T-helper 2 cell treated with Interferon-gamma antibody and Interleukin-4, amounts not matched to agents 100 ng/mL and 5 ng/mL, for 36 hours (primary cell): ENCODE data around the gene GRIK4. TPM values are rescaled to one million over a fixed set of nuclear protein-coding genes. Genes with fewer than 3 reads are reported as not detected.

Experiments
- intact Hi-C: fragments of 100-400 bp; cut with micrococcal nuclease; formaldehyde crosslinking; loops from one replicate; pipeline ENCODE4 v1.15.1; 2023
- total RNA-seq: library from RNA; stranded (reverse); gene quantifications from 2 replicates; pipeline ENCODE4 v1.2.3, GENCODE V29; 2022

The GRIK4 gene
- total RNA-seq, 1 donor from 2014 or later: not detected

DNA sequence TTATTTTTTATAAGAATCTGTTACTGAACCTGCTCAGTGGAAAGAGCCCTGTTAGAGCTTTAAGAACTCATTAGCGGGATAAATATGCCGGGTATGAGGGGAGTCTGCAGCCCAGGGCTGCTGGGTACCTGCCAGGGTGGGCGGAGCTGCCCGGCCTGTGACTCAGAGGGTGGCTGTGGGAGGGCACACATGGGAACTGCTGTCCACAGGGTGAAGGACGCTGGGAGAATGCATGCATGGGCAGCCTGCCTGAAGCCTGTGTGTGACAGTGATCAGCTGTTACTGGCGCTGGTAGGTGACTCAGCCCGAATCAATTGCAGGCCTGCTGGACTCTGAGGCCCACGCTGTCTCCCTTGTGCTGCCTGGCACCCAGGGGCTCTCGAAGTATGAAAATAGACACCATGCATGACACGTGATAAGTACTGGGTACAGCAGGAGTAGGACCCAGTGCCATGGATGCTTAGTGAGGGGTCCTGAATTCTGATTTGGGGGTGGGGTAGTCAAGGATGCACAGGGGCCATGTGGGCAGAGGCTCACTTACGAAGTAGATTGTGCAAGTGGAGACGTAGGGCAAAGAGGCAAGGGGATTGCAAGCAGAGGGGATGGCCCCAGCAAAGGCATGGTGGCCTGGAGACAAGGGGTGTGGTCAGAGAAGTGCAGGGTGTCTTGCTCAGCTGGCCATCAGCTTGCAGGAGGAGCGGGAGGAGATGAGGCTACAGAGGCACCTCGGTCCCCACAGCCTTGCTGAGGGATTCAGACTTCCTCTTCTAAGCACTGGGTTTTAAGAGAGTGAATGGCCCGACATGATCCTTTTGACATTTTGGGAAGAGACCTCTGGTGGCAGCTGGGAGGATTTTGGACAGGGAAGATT lies 36.5 kb downstream of the GRIK4 start:
- intact Hi-C loops: no loop called here

DNA sequence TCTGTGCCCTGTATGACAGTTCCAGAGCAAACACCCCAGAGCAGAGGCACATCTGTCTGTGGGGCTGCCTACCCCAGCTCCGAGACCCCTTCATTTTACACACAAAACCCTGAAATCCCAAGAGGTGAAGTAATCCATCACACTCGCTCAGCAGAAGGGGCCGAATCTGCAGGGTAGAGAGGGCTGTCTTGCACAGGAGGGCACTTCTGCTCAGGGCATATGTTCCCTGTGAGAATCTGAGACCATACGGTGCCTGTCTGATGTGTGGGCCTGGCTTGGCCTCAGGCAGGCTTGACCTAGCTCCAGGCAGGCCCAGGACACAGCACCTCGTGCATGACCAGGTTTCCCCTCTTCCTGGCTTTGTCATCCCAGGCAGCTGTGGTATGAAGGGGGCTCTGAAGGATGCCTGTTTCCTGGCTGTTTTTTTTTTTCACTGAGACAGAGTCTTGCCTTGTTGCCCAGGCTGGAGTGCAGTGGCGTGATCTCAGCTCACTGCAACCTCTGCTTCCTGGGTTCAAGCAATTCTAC lies 37.2 kb downstream of the GRIK4 start:
- intact Hi-C loops: no loop called here

DNA sequence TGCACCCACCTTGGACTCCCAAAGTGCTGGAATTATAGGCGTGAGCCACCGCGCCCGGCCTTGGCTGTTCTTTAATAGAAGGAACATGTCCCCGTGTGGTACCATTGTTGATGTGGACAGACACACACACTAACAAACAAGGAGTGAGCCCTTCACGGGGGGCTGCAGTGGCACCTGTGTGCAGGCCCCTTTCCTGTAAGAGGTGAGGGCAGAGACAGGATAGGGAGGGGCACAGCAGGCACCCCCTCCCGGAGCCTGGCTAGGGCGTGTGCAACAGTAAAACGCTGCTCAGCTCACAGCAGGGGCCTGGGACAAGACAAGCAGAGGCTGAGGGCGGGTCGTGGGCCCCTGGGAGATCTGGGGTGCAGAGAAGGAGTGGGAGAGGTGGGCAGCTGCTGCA lies 37.8 kb downstream of the GRIK4 start:
- intact Hi-C loops: no loop called here

DNA sequence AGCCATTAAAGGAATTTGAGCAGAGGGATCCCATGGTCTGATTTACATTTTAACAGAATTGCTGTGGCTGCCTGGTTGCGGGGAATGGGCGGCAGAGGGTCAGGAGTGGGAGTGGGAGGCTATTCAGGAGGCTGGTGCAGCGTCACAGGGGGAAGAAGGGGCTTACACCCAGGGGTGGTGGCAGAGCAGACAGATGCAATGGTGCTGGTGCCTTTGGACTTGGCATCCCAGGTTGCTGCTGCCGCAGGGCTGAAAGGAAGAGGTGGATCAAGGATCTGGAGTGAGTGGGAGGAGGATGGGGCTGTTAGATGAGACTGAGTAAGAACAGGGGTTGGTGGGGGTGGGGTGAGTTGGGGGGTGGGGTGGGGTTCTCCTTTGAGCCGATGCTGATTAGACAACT lies 38.5 kb downstream of the GRIK4 start:
- intact Hi-C loops: no loop called here

GRCh38 chr11:120551191-120551590 lies 39.6 kb downstream of the GRIK4 start:
- intact Hi-C loops: no loop called here

DNA sequence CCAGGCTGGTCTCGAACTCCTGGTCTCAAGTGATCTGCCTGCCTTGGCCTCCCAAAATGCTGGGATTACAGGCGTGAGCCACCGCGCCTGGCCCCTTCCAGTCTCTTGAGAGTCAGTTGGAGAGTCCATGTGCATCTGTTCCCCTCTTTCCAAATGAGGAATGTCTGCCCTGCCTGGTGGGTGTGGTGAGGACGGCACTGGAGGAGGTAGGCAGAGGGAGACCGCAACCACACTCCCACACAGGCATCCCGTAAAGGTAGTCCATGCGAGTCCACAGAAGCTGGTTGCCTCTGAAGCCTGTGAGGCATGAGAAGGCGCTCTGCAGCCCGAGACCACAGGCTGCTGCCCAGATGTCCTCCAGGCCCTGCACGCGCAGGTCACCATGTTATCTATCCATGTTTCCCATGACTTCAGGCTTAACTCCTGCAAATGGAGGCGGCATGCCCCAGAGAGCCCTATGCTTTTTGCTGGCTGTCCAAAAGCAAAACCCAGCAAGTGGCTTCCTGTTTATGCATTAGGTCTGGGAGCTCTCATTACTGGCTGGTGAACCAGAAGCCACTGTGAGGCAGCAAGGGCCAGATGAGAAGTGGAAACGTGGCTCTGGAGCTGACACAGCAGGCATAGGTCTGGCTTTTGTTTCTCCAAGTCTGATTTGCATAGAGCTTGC lies 43.4 kb downstream of the GRIK4 start:
- intact Hi-C loops: no loop called here

DNA sequence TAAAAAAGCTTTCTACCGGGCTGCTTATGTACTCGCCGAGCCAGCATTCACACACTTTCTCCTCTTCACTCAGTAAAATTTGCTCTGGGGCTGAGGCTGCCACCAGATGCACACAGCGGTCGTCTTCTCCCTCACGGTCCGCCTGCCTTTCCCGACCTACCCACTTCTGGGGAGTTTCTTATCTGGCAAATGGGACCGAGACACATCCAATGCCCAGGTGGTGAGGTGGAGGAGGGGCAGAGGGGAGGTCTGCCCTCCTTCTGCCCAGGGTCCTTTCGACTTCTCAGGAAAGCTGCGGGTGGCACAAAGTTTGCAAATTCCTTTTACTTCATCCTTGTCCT lies 43.9 kb downstream of the GRIK4 start:
- intact Hi-C loops: no loop called here

GRCh38 chr11:120556797-120557196 lies 45.2 kb downstream of the GRIK4 start:
- intact Hi-C loops: no loop called here

DNA sequence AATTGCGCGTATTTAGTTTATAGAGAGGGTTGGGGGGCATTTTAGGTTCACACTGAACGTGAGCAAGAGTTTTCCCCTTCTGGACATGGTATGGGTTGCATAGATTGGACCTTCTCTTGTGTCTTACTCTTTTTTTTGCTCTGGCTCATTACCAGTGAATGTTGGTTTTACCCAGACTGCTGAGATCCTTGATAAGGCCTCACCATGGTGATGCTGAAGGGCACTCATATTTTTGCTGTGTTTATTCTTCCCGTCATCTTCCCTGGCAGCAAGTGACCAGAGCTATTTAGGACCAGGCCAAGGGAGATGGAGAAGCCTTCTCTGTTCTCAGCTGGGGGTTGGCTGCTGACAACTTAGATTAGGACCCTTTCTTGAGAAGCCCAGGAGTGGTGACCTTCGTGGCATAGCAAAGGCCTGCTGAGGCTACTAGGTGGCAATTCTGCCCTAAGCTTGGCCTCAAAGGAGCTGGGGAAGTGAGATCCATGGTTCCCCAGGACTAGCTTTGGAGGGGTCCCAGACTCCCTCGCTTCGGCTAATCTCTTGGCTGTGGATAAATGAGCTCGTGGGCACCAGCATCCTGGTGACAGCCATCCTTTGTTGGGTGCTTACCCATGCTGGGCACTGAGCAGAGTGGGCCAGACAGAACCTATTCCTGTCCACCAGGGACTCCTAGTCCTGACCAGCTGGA lies 47.3 kb downstream of the GRIK4 start:
- intact Hi-C loops: no loop called here

GRCh38 chr11:120561286-120561685 lies 49.7 kb downstream of the GRIK4 start:
- intact Hi-C loops: no loop called here

- intact Hi-C loops: no loop called here
Measured at GRCh38 chr11:120562806-120563425, 51.4 kb downstream of the GRIK4 start.

- intact Hi-C loops: no loop called here
Measured at GRCh38 chr11:120563703-120564572, 52.4 kb downstream of the GRIK4 start.

GRCh38 chr11:120564573-120565311 lies 53.2 kb downstream of the GRIK4 start:
- intact Hi-C loops: no loop called here

GRCh38 chr11:120565466-120566155 lies 54.1 kb downstream of the GRIK4 start:
- intact Hi-C loops: no loop called here

GRCh38 chr11:120566176-120566575 lies 54.6 kb downstream of the GRIK4 start:
- intact Hi-C loops: no loop called here

DNA sequence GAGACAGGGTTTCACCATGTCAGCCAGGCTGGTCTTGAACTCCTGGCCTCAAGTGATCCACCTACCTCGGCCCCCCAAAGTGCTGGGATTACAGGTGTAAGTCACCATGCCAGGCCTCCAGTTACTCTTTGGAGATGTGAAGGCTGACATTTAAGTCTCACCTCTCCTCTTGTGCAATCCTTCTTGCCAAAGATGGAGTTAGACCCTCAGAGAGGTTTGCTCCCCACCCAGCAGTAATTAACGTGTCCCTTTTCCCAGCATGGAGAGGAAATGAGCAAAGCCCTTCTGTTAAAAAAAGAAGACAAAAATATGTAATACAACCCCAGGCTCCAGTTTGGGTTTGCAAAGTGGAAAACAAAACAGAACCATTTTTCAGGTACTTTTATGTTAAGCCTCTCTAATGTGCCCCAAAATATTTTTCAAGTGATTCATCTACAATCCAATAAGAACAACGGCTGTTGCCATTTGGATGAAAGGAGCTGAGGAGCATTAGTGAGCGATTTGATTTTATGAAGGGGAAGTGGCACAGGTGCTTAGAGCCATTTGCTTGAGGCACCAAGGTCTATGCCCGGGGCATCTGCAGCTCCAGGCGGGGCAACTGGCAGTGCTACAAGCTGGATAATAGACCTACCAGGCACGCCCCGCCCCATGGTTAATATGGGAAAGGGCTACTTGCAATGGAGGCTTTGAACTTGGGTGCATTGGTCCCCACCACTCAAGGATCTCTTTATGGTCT lies 57.2 kb downstream of the GRIK4 start:
- intact Hi-C loops: no loop called here

GRCh38 chr11:120569861-120570260 lies 58.3 kb downstream of the GRIK4 start:
- intact Hi-C loops: no loop called here

DNA sequence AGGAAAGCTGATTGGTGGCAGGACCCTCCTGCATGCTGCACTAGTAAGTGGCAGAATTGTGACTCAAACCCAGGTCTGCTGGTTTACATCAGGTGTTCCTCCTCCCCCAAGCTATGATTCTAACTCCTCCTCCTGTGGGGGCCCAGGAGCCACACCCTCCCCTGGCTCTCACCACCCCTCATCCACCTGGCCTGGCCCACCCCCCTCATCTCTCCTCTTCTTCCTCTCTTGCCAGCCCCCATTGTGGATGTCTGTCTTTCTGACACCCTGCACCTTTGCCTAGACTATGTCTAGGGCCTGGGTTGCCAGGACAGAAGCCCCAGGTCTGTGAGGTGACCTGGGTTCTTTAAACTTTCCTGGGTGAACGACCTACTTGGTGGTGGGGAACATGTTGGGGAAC lies 59.9 kb downstream of the GRIK4 start:
- intact Hi-C loops: no loop called here
